Endodermal cell (in vitro differentiated cells): ENCODE data around the gene SPAG7. TPM values are rescaled to one million over a fixed set of nuclear protein-coding genes. Genes with fewer than 3 reads are reported as not detected.

Experiments
- DNase-seq: peaks from one replicate; pipeline ENCODE4 v3.0.0-alpha.2; 2017
- H3K27ac ChIP-seq: 2 replicates; pipeline ENCODE4 v1.5.1; 2013; ENCODE audit warnings: mild to moderate bottlenecking, low read depth, low read length, moderate library complexity
- H3K27me3 ChIP-seq: 2 replicates; pipeline ENCODE4 v1.6.1; 2013; ENCODE audit warnings: mild to moderate bottlenecking, low read length, moderate library complexity; ENCODE audit not compliant: insufficient read depth, control insufficient read depth, poor library complexity, severe bottlenecking
- H3K36me3 ChIP-seq: 2 replicates; pipeline ENCODE4 v1.7.0; 2013; ENCODE audit warnings: mild to moderate bottlenecking, low read length, moderate library complexity; ENCODE audit not compliant: control insufficient read depth, insufficient read depth
- H3K4me1 ChIP-seq: one replicate; pipeline ENCODE4 v1.7.0; 2013; ENCODE audit warnings: low read length; ENCODE audit not compliant: control insufficient read depth, insufficient read depth
- H3K4me3 ChIP-seq: 2 replicates; pipeline ENCODE4 v1.5.1; 2013; ENCODE audit warnings: mild to moderate bottlenecking, low read length, moderate library complexity
- H3K9ac ChIP-seq: 2 replicates; pipeline ENCODE4 v1.6.1; 2013; ENCODE audit warnings: mild to moderate bottlenecking, low read length, moderate library complexity; ENCODE audit not compliant: poor library complexity, severe bottlenecking; ENCODE audit errors: extremely low read depth
- H3K9me3 ChIP-seq: 2 replicates; pipeline ENCODE4 v1.6.1; 2013; ENCODE audit warnings: mild to moderate bottlenecking, low read length, moderate library complexity; ENCODE audit not compliant: control insufficient read depth
- H3K27ac Mint-ChIP-seq: 2 replicates; pipeline ENCODE4 v1.8.0; 2020; ENCODE audit warnings: mixed read lengths
- H3K27me3 Mint-ChIP-seq: 2 replicates; pipeline ENCODE4 v1.8.0; 2021; ENCODE audit warnings: mild to moderate bottlenecking, mixed read lengths; ENCODE audit not compliant: insufficient read depth
- H3K36me3 Mint-ChIP-seq: 2 replicates; pipeline ENCODE4 v1.8.0; 2020; ENCODE audit warnings: low read depth, mixed read lengths
- H3K4me1 Mint-ChIP-seq: 2 replicates; pipeline ENCODE4 v1.8.0; 2020; ENCODE audit warnings: mixed read lengths
- H3K4me3 Mint-ChIP-seq: 2 replicates; pipeline ENCODE4 v1.8.0; 2020; ENCODE audit warnings: mild to moderate bottlenecking, moderate library complexity, mixed read lengths
- H3K9me3 Mint-ChIP-seq: 2 replicates; pipeline ENCODE4 v1.8.0; 2020; ENCODE audit warnings: mild to moderate bottlenecking, mixed read lengths
- WGBS, 2 experiments: methylation state at CpG; one replicate each; pipeline versions ENCODE4 v1.1.5 to v1.1.7; 2013; ENCODE audit warnings: missing lambda C conversion rate in 2 of 2, mixed read lengths in 1 of 2; ENCODE audit not compliant: insufficient coverage in 1 of 2, insufficient read length in 1 of 2; 5-methylcytosine and 5-hydroxymethylcytosine counted together
- total RNA-seq, 2 donors: library from RNA; stranded (reverse); fragmentation: NEBNext Ultra II Directional in 1 of 2; extraction: Animal tissue kit (Norgen Biotek cat#: 25700) in 1 of 2; gene quantifications; 2 replicates in 1 of 2; 3 replicates in 1 of 2; pipeline ENCODE4 v1.2.1, GENCODE V29; 2021
- TF ChIP-seq, protein P1 (sequence below): fragments of 200-600 bp; sonication (generic); conservative IDR thresholded peaks from 2 replicates; pipeline ENCODE4 v1.5.0; 2021; ENCODE audit warnings: antibody characterized with exemption, mild to moderate bottlenecking

The SPAG7 gene
- total RNA-seq, 2 donors from 2014 or later, result 81.1 to 84.4 TPM

DNA sequence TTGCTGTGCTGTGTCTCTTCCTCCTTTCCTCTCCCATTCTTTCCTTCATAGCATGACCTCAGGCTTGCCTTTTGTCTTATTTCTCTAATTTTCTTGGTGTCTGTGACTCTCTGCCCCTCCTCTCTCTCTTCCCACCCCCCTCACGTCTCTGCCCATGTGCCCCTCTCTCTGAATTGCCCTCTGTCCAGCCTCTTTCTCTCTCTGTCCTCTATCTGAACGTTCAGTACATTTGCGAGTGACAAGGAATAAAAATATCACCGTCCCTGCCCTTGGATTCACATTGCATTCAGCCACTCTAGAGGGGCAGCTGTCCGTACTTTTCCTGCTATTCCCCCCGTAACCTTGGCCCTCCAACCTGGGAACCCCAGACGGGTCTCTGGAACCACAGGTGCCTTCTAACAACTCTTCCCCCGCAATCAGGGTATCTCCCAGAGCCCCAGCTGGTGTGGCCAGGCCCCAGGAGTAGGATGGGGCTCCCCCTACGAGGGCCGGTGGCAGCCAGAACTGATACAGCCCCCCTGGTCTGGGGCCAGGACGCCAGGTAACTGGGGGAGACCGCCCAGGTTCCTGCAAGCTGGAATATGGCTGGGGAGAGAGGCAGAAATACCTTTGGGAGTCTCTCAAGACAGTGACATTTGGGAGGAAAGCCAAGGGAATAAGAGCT, 31.9 kb upstream of the SPAG7 start:
- Histone ChIP-seq H3K27ac (no peak overlapping the region), H3K9ac (peak overlapping the region; percentile 83)

DNA sequence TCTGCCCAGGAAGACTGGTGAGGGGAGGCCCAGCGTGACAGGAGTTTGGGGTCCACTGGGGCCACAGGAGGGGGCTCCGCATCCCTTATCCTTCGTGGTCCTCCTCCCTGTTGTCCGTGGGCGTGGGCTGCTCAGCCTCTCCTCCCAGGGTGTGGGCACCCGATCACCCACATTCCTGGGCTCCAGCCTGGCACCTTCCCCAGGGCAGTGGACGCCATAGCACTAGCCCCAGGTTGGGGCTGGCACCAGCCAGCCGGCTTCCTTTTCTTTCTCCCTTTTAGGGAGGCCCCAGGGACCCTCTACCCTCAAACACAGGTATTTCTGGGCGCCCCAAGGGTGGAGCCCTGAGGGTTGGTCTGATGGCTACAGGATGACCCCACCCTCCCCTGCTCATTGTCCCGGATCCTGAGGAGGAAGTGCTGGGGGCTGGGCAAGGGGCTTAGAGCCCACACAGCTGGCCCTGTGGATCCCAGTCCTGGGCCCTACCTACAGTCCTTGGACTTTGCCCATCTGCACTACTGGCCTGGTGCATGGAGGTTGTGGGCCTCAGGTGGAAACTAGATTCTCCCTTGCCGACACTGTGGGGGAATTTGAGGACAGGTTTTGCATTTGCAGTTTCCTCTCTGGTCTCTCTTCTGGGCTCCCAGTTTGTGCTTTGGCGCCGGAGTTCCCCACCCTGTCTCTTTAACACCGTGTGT, 31.3 kb upstream of the SPAG7 start:
- peak; percentile 71 for DNase-seq
- Histone ChIP-seq H3K27ac (no peak overlapping the region), H3K4me1 (peaks cover 12% of the 10 kb centered on the region), H3K4me3 (peak overlapping the region; percentile 97), H3K36me3 (peaks cover 43% of the 10 kb centered on the region), H3K27me3 (peaks cover 8% of the 10 kb centered on the region), H3K9me3 (no peaks in the 10 kb centered on the region), H3K9ac (peak overlapping the region; percentile 83)
- H3K27me3 Mint-ChIP-seq, result peaks cover 28% of the 10 kb centered on the region
- WGBS, 2 experiments, result 21 to 29% methylated on average over 8 to 14 of the region's 14 CpGs
- H3K36me3 Mint-ChIP-seq, result peaks cover 36% of the 10 kb centered on the region
- H3K4me1 Mint-ChIP-seq, result peaks cover 10% of the 10 kb centered on the region
- H3K9me3 Mint-ChIP-seq, result no peaks in the 10 kb centered on the region
- peak overlapping the region; percentile 84 for H3K4me3 Mint-ChIP-seq
- TF ChIP-seq, protein P1, sequence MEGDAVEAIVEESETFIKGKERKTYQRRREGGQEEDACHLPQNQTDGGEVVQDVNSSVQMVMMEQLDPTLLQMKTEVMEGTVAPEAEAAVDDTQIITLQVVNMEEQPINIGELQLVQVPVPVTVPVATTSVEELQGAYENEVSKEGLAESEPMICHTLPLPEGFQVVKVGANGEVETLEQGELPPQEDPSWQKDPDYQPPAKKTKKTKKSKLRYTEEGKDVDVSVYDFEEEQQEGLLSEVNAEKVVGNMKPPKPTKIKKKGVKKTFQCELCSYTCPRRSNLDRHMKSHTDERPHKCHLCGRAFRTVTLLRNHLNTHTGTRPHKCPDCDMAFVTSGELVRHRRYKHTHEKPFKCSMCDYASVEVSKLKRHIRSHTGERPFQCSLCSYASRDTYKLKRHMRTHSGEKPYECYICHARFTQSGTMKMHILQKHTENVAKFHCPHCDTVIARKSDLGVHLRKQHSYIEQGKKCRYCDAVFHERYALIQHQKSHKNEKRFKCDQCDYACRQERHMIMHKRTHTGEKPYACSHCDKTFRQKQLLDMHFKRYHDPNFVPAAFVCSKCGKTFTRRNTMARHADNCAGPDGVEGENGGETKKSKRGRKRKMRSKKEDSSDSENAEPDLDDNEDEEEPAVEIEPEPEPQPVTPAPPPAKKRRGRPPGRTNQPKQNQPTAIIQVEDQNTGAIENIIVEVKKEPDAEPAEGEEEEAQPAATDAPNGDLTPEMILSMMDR, result no peak
- peak overlapping the region; percentile 64 for H3K27ac Mint-ChIP-seq

More for the DNA sequence above, 31.9 kb upstream of the SPAG7 start:
- H3K9me3 Mint-ChIP-seq, result no peaks in the 10 kb centered on the region
- H3K27me3 ChIP-seq, result peaks cover 8% of the 10 kb centered on the region
- peaks cover 12% of the 10 kb centered on the region for H3K4me1 ChIP-seq
- peak overlapping the region; percentile 97 for H3K4me3 ChIP-seq
- no peak for DNase-seq
- peaks cover 10% of the 10 kb centered on the region for H3K4me1 Mint-ChIP-seq
- peaks cover 21% of the 10 kb centered on the region for H3K27me3 Mint-ChIP-seq
- peaks cover 43% of the 10 kb centered on the region for H3K36me3 Mint-ChIP-seq
- 76 to 81% methylated on average over 11 to 12 of the region's 12 CpGs for WGBS, 2 experiments
- peak overlapping the region; percentile 84 for H3K4me3 Mint-ChIP-seq
- H3K36me3 ChIP-seq, result peaks cover 50% of the 10 kb centered on the region
- peak overlapping the region; percentile 6 for H3K27ac Mint-ChIP-seq
- no peaks in the 10 kb centered on the region for H3K9me3 ChIP-seq
- TF ChIP-seq, protein P1, result no peak

DNA sequence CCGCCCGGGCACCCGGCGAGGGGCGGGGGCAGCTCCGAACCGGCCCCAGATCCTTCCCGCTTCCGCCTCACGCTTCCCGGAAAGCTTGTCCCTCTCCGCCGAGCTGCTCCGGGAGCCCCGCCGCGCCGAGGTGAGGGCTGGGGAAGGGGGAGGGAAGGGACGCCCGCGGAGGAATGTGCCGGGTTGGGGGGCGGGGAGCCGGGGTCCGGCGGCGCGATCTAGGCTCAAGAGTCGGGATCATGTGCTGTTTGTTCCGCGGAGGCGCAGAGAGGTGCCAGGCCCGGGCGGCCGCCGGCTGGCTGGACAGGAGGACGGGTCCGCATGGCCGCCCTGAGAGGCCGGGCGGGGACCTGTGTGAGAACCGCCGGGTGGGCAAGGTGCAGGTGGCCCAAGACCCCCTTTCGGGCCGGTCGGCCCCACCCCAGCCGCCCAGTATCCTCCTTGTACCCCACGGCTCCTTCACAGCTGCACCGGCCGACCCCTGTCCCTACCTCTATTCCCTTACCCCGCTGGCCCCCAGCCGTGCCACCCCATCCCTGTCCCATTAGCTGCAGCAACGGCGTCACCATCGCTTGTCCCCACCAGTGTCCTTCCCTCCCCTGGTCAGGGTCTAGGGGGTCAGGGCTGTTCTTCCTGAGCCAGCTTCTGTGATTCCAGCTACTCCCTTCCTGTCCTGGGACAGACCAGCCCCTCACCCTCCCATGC, 30.6 kb upstream of the SPAG7 start:
- TF ChIP-seq, protein P1, result no peak
- WGBS, 2 experiments, result 0% methylated on average over 13 to 55 of the region's 55 CpGs
- DNase-seq, result peak; percentile 92

More for the DNA sequence above, 30.6 kb upstream of the SPAG7 start:
- Mint-ChIP-seq H3K27me3 (peaks cover 29% of the 10 kb centered on the region), H3K4me3 (peak overlapping the region; percentile 84), H3K27ac (peak overlapping the region; percentile 64), H3K9me3 (no peaks in the 10 kb centered on the region), H3K4me1 (peaks cover 10% of the 10 kb centered on the region), H3K36me3 (peaks cover 29% of the 10 kb centered on the region)
- Histone ChIP-seq H3K4me1 (peaks cover 12% of the 10 kb centered on the region), H3K9me3 (no peaks in the 10 kb centered on the region), H3K4me3 (peak overlapping the region; percentile 97), H3K27me3 (peaks cover 8% of the 10 kb centered on the region), H3K27ac (no peak overlapping the region), H3K9ac (peak overlapping the region; percentile 83), H3K36me3 (peaks cover 36% of the 10 kb centered on the region)
